H9 (cell line): Measurements from ENCODE around the gene BRDT. TPM values are rescaled to one million over a fixed set of nuclear protein-coding genes. Genes with fewer than 3 reads are reported as not detected.

ENCODE experiments used
- DNase-seq: peaks from one replicate; pipeline ENCODE4 v3.0.0-alpha.2; 2017
- H2AFZ ChIP-seq: one replicate; pipeline ENCODE4 v1.6.1; 2013; ENCODE audit warnings: mild to moderate bottlenecking, low read length, control low read depth, moderate library complexity
- H2AK5ac ChIP-seq: 2 replicates; pipeline ENCODE4 v1.6.1; 2013; ENCODE audit warnings: low read length, control low read depth, mixed read lengths; ENCODE audit not compliant: insufficient read length
- H2BK120ac ChIP-seq: one replicate; pipeline ENCODE4 v1.6.1; 2013; ENCODE audit warnings: low read depth, mild to moderate bottlenecking, low read length, control low read depth, inconsistent platforms; ENCODE audit not compliant: poor library complexity, severe bottlenecking
- H2BK12ac ChIP-seq: 2 replicates; pipeline ENCODE4 v1.6.1; 2013; ENCODE audit warnings: low read length, control low read depth, mixed read lengths, low read depth; ENCODE audit not compliant: insufficient read length
- H2BK15ac ChIP-seq: 2 replicates; pipeline ENCODE4 v1.6.1; 2013; ENCODE audit warnings: low read depth, low read length, control low read depth
- H2BK20ac ChIP-seq: one replicate; pipeline ENCODE4 v1.6.1; 2013; ENCODE audit warnings: low read depth, mild to moderate bottlenecking, low read length, control low read depth, inconsistent platforms; ENCODE audit not compliant: poor library complexity, severe bottlenecking
- H2BK5ac ChIP-seq: 2 replicates; pipeline ENCODE4 v1.6.1; 2013; ENCODE audit warnings: low read length, control low read depth, mixed read lengths; ENCODE audit not compliant: insufficient read length
- H3K14ac ChIP-seq: 2 replicates; pipeline ENCODE4 v1.6.1; 2013; ENCODE audit warnings: low read length, control low read depth; ENCODE audit not compliant: insufficient read depth
- H3K18ac ChIP-seq: 2 replicates; pipeline ENCODE4 v1.6.1; 2013; ENCODE audit warnings: low read depth, mild to moderate bottlenecking, mixed read lengths, low read length, control low read depth; ENCODE audit not compliant: insufficient read length
- H3K23ac ChIP-seq: 2 replicates; pipeline ENCODE4 v1.6.1; 2013; ENCODE audit warnings: low read length, control low read depth, mixed read lengths, low read depth; ENCODE audit not compliant: insufficient read length
- H3K23me2 ChIP-seq: 2 replicates; pipeline ENCODE4 v1.6.1; 2013; ENCODE audit warnings: low read depth, mild to moderate bottlenecking, mixed read lengths, low read length, control low read depth; ENCODE audit not compliant: insufficient read length, poor library complexity, severe bottlenecking
- H3K27ac ChIP-seq: 2 replicates; pipeline ENCODE4 v1.5.1; 2013; ENCODE audit warnings: low read length, control low read depth, mixed read lengths, low read depth; ENCODE audit not compliant: insufficient read length
- H3K27me3 ChIP-seq: 2 replicates; pipeline ENCODE4 v1.6.1; 2013; ENCODE audit warnings: low read length, control low read depth, inconsistent platforms; ENCODE audit not compliant: insufficient read depth
- H3K4ac ChIP-seq: 2 replicates; pipeline ENCODE4 v1.6.1; 2013; ENCODE audit warnings: low read depth, mild to moderate bottlenecking, control low read depth, inconsistent platforms, low read length, moderate library complexity
- H3K4me1 ChIP-seq: 2 replicates; pipeline ENCODE4 v1.6.1; 2013; ENCODE audit warnings: low read length, control low read depth, inconsistent platforms; ENCODE audit not compliant: insufficient read depth
- H3K4me2 ChIP-seq: 2 replicates; pipeline ENCODE4 v1.6.1; 2013; ENCODE audit warnings: low read length, control low read depth, mixed read lengths; ENCODE audit not compliant: insufficient read length, insufficient read depth
- H3K56ac ChIP-seq: 2 replicates; pipeline ENCODE4 v1.6.1; 2013; ENCODE audit warnings: low read depth, mild to moderate bottlenecking, mixed read lengths, low read length, control low read depth; ENCODE audit not compliant: insufficient read length
- H3K79me1 ChIP-seq: 2 replicates; pipeline ENCODE4 v1.6.1; 2013; ENCODE audit warnings: low read depth, mild to moderate bottlenecking, moderate library complexity, low read length, control low read depth, inconsistent platforms; ENCODE audit not compliant: insufficient read depth, poor library complexity, severe bottlenecking
- H3K79me2 ChIP-seq: 2 replicates; pipeline ENCODE4 v1.6.1; 2013; ENCODE audit warnings: low read length, control low read depth, inconsistent platforms; ENCODE audit not compliant: insufficient read depth
- H3K9ac ChIP-seq: 2 replicates; pipeline ENCODE4 v1.6.1; 2013; ENCODE audit warnings: low read length, control low read depth, mixed read lengths; ENCODE audit not compliant: insufficient read length; ENCODE audit errors: extremely low read depth
- H3K9me3 ChIP-seq: one replicate; pipeline ENCODE4 v1.6.1; 2013; ENCODE audit warnings: low read depth, low read length, inconsistent platforms; ENCODE audit not compliant: control insufficient read depth
- H3T11ph ChIP-seq: one replicate; pipeline ENCODE4 v1.6.1; 2013; ENCODE audit warnings: mild to moderate bottlenecking, low read length, control low read depth, inconsistent platforms
- H4K20me1 ChIP-seq: one replicate; pipeline ENCODE4 v1.6.1; 2013; ENCODE audit not compliant: control insufficient read depth, insufficient read length, insufficient read depth
- H4K5ac ChIP-seq: 2 replicates; pipeline ENCODE4 v1.6.1; 2013; ENCODE audit warnings: low read depth, mild to moderate bottlenecking, mixed read lengths, low read length, control low read depth; ENCODE audit not compliant: insufficient read length
- H4K8ac ChIP-seq: replicated peaks from 2 replicates; pipeline ENCODE4 v1.6.1; 2013; ENCODE audit warnings: low read length, control low read depth, mixed read lengths, low read depth; ENCODE audit not compliant: insufficient read length
- H4K91ac ChIP-seq: 2 replicates; pipeline ENCODE4 v1.6.1; 2013; ENCODE audit warnings: low read depth, mild to moderate bottlenecking, moderate library complexity, mixed read lengths, low read length, control low read depth; ENCODE audit not compliant: insufficient read length
- H3K27ac Mint-ChIP-seq, 3 experiments: 2 replicates in 2 of 3; 3 replicates in 1 of 3; pipeline ENCODE4 v1.8.0; 2020 to 2021; ENCODE audit warnings: mixed read lengths in 3 of 3, mild to moderate bottlenecking in 1 of 3, moderate library complexity in 1 of 3
- H3K27me3 Mint-ChIP-seq: 2 replicates; pipeline ENCODE4 v1.8.0; 2021; ENCODE audit warnings: low read depth, mild to moderate bottlenecking, moderate library complexity, mixed read lengths
- H3K36me3 Mint-ChIP-seq, 3 experiments: 2 replicates in 2 of 3; 3 replicates in 1 of 3; pipeline ENCODE4 v1.8.0; 2020 to 2021; ENCODE audit warnings: low read depth in 3 of 3, mixed read lengths in 3 of 3; ENCODE audit not compliant: insufficient read depth in 1 of 3
- H3K4me1 Mint-ChIP-seq, 2 experiments: 2 replicates each; pipeline ENCODE4 v1.8.0; 2020; ENCODE audit warnings: mixed read lengths in 2 of 2
- H3K4me3 Mint-ChIP-seq, 2 experiments: 2 replicates in 1 of 2; 3 replicates in 1 of 2; pipeline ENCODE4 v1.8.0; 2020 to 2021; ENCODE audit warnings: mild to moderate bottlenecking in 2 of 2, mixed read lengths in 2 of 2, moderate library complexity in 1 of 2
- H3K9me3 Mint-ChIP-seq, 2 experiments: 2 replicates in 1 of 2; 3 replicates in 1 of 2; pipeline ENCODE4 v1.8.0; 2020; ENCODE audit warnings: mild to moderate bottlenecking in 2 of 2, mixed read lengths in 2 of 2, moderate library complexity in 1 of 2
- WGBS: extraction: QIAGEN DNeasy Blood & Tissue Kit; methylation state at CpG from one replicate; pipeline ENCODE4 v1.1.7; 2013; ENCODE audit warnings: missing lambda C conversion rate, low lambda C conversion rate, mixed read lengths; ENCODE audit not compliant: insufficient read length; ENCODE audit errors: extremely low coverage; 5-methylcytosine and 5-hydroxymethylcytosine counted together
- total RNA-seq: library from RNA; stranded (reverse); gene quantifications from 2 replicates; pipeline ENCODE4 v1.2.1, GENCODE V29; 2021
- TF ChIP-seq, protein P1 (sequence below): fragments of 200-600 bp; sonication (generic); conservative IDR thresholded peaks from 3 replicates; pipeline ENCODE4 v1.8.0; 2021; ENCODE audit warnings: antibody characterized with exemption, mild to moderate bottlenecking

The BRDT gene
- total RNA-seq, 1 experiment from 2014 or later, result 0.15 TPM

GRCh38 chr1:91981996-91982609 is 32.9 kb downstream of the BRDT start:
- no peak for DNase-seq
- Histone ChIP-seq H3K23me2 (no peaks in the 10 kb centered on the region), H2BK15ac (no peak overlapping the region), H3T11ph (no peak overlapping the region), H2BK5ac (no peak overlapping the region), H3K27me3 (no peaks in the 10 kb centered on the region), H3K9me3 (no peaks in the 10 kb centered on the region), H3K4ac (no peak overlapping the region), H2BK20ac (no peak overlapping the region), H2AFZ (no peak overlapping the region), H3K4me2 (no peak overlapping the region), H4K91ac (no peak overlapping the region), H3K14ac (no peak overlapping the region), H3K23ac (no peak overlapping the region), H3K4me1 (no peaks in the 10 kb centered on the region), H3K9ac (no peak overlapping the region), H4K20me1 (no peaks in the 10 kb centered on the region), H4K5ac (no peak overlapping the region), H3K56ac (no peak overlapping the region), H4K8ac (no peak overlapping the region), H2BK120ac (no peak overlapping the region), H3K79me1 (no peaks in the 10 kb centered on the region), H2BK12ac (no peak overlapping the region), H2AK5ac (no peak overlapping the region), H3K79me2 (no peaks in the 10 kb centered on the region), H3K27ac (no peak overlapping the region), H3K18ac (no peak overlapping the region)
- H3K27ac Mint-ChIP-seq, result no peak overlapping the region
- no peak overlapping the region for H3K4me3 Mint-ChIP-seq
- TF ChIP-seq, protein P1, sequence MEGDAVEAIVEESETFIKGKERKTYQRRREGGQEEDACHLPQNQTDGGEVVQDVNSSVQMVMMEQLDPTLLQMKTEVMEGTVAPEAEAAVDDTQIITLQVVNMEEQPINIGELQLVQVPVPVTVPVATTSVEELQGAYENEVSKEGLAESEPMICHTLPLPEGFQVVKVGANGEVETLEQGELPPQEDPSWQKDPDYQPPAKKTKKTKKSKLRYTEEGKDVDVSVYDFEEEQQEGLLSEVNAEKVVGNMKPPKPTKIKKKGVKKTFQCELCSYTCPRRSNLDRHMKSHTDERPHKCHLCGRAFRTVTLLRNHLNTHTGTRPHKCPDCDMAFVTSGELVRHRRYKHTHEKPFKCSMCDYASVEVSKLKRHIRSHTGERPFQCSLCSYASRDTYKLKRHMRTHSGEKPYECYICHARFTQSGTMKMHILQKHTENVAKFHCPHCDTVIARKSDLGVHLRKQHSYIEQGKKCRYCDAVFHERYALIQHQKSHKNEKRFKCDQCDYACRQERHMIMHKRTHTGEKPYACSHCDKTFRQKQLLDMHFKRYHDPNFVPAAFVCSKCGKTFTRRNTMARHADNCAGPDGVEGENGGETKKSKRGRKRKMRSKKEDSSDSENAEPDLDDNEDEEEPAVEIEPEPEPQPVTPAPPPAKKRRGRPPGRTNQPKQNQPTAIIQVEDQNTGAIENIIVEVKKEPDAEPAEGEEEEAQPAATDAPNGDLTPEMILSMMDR, result no peak
- H3K27me3 Mint-ChIP-seq, result no peaks in the 10 kb centered on the region
- H3K9me3 Mint-ChIP-seq, result no peaks in the 10 kb centered on the region
- WGBS, result no CpG with 5 or more reads among the region's 1 CpG
- H3K36me3 Mint-ChIP-seq, result no peaks in the 10 kb centered on the region
- H3K4me1 Mint-ChIP-seq, result no peaks in the 10 kb centered on the region
